GDM1 (cell line): ENCODE data around the gene CCSER2.
A peak's percentile ranks its signal among the peaks of the same experiment; 100 is the strongest.
"Not testable (repeated sequence)": the region's sequence is repeated elsewhere in the genome, so short reads cannot be mapped to it uniquely, and the experiment has no call there.

Source experiments
- DNase-seq: peaks from one replicate; lab custom pipeline; 2025; lab: John Stamatoyannopoulos, UW

The CCSER2 gene

GRCh38 chr10:84328418-84329195 is at the start of gene CCSER2:
Gene CCSER2 (plus strand): TSS chr10:84328589. CDS start chr10:84371053, 42,464 bp downstream.
- DNase-seq = peak; percentile 90

- not testable (repeated sequence) for DNase-seq
Measured at GRCh38 chr10:84279876-84280475, 48.4 kb upstream of the CCSER2 start.

GRCh38 chr10:84286695-84287094 is 41.7 kb upstream of the CCSER2 start:
- DNase-seq = no peak

- DNase-seq = no peak
Measured at GRCh38 chr10:84288151-84288550, 40.2 kb upstream of the CCSER2 start.

GRCh38 chr10:84289521-84290200 is 38.7 kb upstream of the CCSER2 start:
- no peak for DNase-seq

GRCh38 chr10:84290235-84290634 is 38.2 kb upstream of the CCSER2 start:
- no peak for DNase-seq

- DNase-seq = no peak
Measured at GRCh38 chr10:84291384-84291783, 37.0 kb upstream of the CCSER2 start.

- no peak for DNase-seq
Measured at GRCh38 chr10:84292502-84292901, 35.9 kb upstream of the CCSER2 start.

GRCh38 chr10:84293171-84293570 is 35.2 kb upstream of the CCSER2 start:
- DNase-seq = no peak

GRCh38 chr10:84293574-84294016 is 34.8 kb upstream of the CCSER2 start:
- DNase-seq = no peak

- DNase-seq = no peak
Measured at GRCh38 chr10:84294766-84295447, 33.5 kb upstream of the CCSER2 start.

GRCh38 chr10:84296091-84296981 is 32.1 kb upstream of the CCSER2 start:
- no peak for DNase-seq

- no peak for DNase-seq
Measured at GRCh38 chr10:84298057-84298456, 30.3 kb upstream of the CCSER2 start.

GRCh38 chr10:84302223-84302622 is 26.2 kb upstream of the CCSER2 start:
- DNase-seq = no peak

GRCh38 chr10:84306751-84307384 is 21.5 kb upstream of the CCSER2 start:
- no peak for DNase-seq

GRCh38 chr10:84308021-84308420 is 20.4 kb upstream of the CCSER2 start:
- DNase-seq = no peak

- DNase-seq = peak; percentile 68
Measured at GRCh38 chr10:84308481-84309304, 19.7 kb upstream of the CCSER2 start.

GRCh38 chr10:84310470-84310869 is 17.9 kb upstream of the CCSER2 start:
- no peak for DNase-seq

- no peak for DNase-seq
Measured at GRCh38 chr10:84311576-84311975, 16.8 kb upstream of the CCSER2 start.

GRCh38 chr10:84312816-84313215 is 15.6 kb upstream of the CCSER2 start:
- DNase-seq = no peak
